ENCODE results near the gene FZR1. TPM values are rescaled to one million over a fixed set of nuclear protein-coding genes. Genes with fewer than 3 reads are reported as not detected.
"Not testable (repeated sequence)": the region's sequence is repeated elsewhere in the genome, so short reads cannot be mapped to it uniquely, and the experiment has no call there.

FZR1 gene
- total and polyA plus RNA-seq, 2 of the 8 experiments (the other 6 are each of a cell fraction or from before 2014, with no cell fraction given): 21.6 to 35.5 TPM

GRCh38 chr19:3581792-3582191, 75.7 kb downstream of the FZR1 start:
- not testable (repeated sequence) for H3K4me3 ChIP-seq (ENCODE audit: extremely low read depth in 1 of 4, insufficient read depth in 2 of 4, low read depth in 3 of 4, low read length in 4 of 4); H2AK5ac ChIP-seq (ENCODE audit: low read depth, low read length); H4K8ac ChIP-seq (ENCODE audit: extremely low read depth, insufficient read depth, low read length); H3K18ac ChIP-seq (ENCODE audit: extremely low read depth, low read length); H3K79me2 ChIP-seq (ENCODE audit: control insufficient read depth in 1 of 2, insufficient read depth in 2 of 2, low read length in 2 of 2); H3K23ac ChIP-seq (ENCODE audit: insufficient read length); H2BK120ac ChIP-seq (replicated peaks; ENCODE audit: low read depth, low read length); H3K9me3 ChIP-seq (ENCODE audit: insufficient read depth in 2 of 2, low read depth in 1 of 2, low read length in 1 of 2); DNase-seq (ENCODE audit: low read depth in 1 of 2, low spot score in 2 of 2); H4K91ac ChIP-seq (replicated peaks; ENCODE audit: insufficient read length, low read length); H3K56ac ChIP-seq (replicated peaks; ENCODE audit: insufficient read length, low read depth, low read length); H3K4me2 ChIP-seq (ENCODE audit: insufficient read depth in 1 of 2, low read depth in 2 of 2, low read length in 2 of 2); H4K20me1 ChIP-seq (replicated peaks in 1 of 2; ENCODE audit: control insufficient read depth in 1 of 2, insufficient read depth in 2 of 2, low read length in 2 of 2); H2BK5ac ChIP-seq (ENCODE audit: low read depth, low read length); H2AFZ ChIP-seq (ENCODE audit: low read length); H3K4ac ChIP-seq (replicated peaks; ENCODE audit: insufficient read length, low read depth, low read length); H2BK20ac ChIP-seq (ENCODE audit: low read length); H3K9ac ChIP-seq (replicated peaks in 1 of 4; ENCODE audit: extremely low read depth in 1 of 4, low read depth in 3 of 4, low read length in 3 of 4); H3K4me1 ChIP-seq (replicated peaks in 1 of 4; ENCODE audit: control insufficient read depth in 3 of 4, insufficient read depth in 4 of 4, low read length in 3 of 4); FAIRE-seq; H3K14ac ChIP-seq (ENCODE audit: insufficient read length); H2BK12ac ChIP-seq (ENCODE audit: low read depth, low read length); H3K36me3 ChIP-seq (ENCODE audit: control insufficient read depth in 2 of 4, insufficient read depth in 4 of 4, low read length in 3 of 4); H3K27ac ChIP-seq (ENCODE audit: low read depth, low read length); H4K5ac ChIP-seq (ENCODE audit: insufficient read length, low read depth, low read length); H3K79me1 ChIP-seq (ENCODE audit: low read depth, low read length); H2BK15ac ChIP-seq (ENCODE audit: low read length)
- peaks cover 11 to 24% (median 13%) of the 10 kb centered on the region in 4 experiments; a peak in 6 of 7 replicates for H3K27me3 ChIP-seq (replicated peaks in 1 of 4; ENCODE audit: control insufficient read depth in 3 of 4, extremely low read depth in 1 of 4, insufficient read depth in 3 of 4, low read length in 3 of 4)
- 70% methylated on average over 4 of the region's 4 CpGs; no CpG with 5 or more reads in 1 of the 2 experiments for WGBS, 2 experiments (ENCODE audit: extremely low coverage in 1 of 2, insufficient coverage in 1 of 2, insufficient read length in 1 of 2, insufficient replicate concordance in 2 of 2, low coverage in 1 of 2, low lambda C conversion rate in 2 of 2, missing lambda C conversion rate in 1 of 2)
- POLR2A ChIA-PET (ENCODE audit: partially characterized antibody): interaction anchor here (1.0 to 1.5 kb wide), 3 partner anchors 9 to 17 kb away, joined by 3 to 4 read pairs (median 4); no protein-coding TSS in a partner anchor
- CTCF ChIA-PET (ENCODE audit: partially characterized antibody): interaction anchor here (1.0 to 2.4 kb wide), 4 partner anchors 9 to 37 kb away, joined by 3 to 18 read pairs (median 4); no protein-coding TSS in a partner anchor
- peaks cover 12% of the 10 kb centered on the region; the same call in 1 of the 2 replicates for H3K23me2 ChIP-seq (ENCODE audit: low read depth, low read length)
